K562 (cell line): ENCODE measurements around the gene AZU1. TPM values are rescaled to one million over a fixed set of nuclear protein-coding genes. Genes with fewer than 3 reads are reported as not detected.
A peak's percentile ranks its signal among the peaks of the same experiment; 100 is the strongest.

Source experiments
- ATAC-seq: fragments of 200-7000 bp; cut with Tn5 transposase; 3 replicates; pipeline ENCODE4 v1.9.1; 2020; ENCODE audit warnings: moderate library complexity
- BruUV-seq: library from RNA; stranded (reverse); fragments of 400-500 nt; replicated peaks from 2 replicates; lab custom pipeline; 2021; lab: Mats Ljungman, UMichigan
- CTCF ChIA-PET: fragments of 300-600 bp; formaldehyde crosslinking; extraction: SDS; loops from one replicate; lab custom pipeline; 2021; ENCODE audit warnings: low intra/inter-chr PET ratio; lab: Yijun Ruan, JAX
- POLR2A ChIA-PET: fragments of 300-600, 350-650 bp; sonication (Branson Sonifier 250); formaldehyde crosslinking; extraction: SDS; loops from one replicate; lab custom pipeline; 2021; ENCODE audit warnings: antibody characterized with exemption, inconsistent platforms; lab: Yijun Ruan, JAX
- DNase-seq, 4 experiments: peaks; one replicate each; pipeline versions ENCODE4 v3.0.0 to v3.0.0-alpha.2; 2011 to 2018; ENCODE audit warnings: low spot score in 3 of 4, mixed read lengths in 3 of 4; ENCODE audit errors: extremely low read depth in 1 of 4
- FAIRE-seq: peaks from 2 replicates; lab custom pipeline; 2011; peaks lifted over from hg19 to GRCh38; lab: Jason Lieb, UNC
- H2AFZ ChIP-seq: 2 replicates; pipeline ENCODE4 v1.6.0; 2011; ENCODE audit warnings: low read depth, low read length, control low read depth, inconsistent platforms
- H3K27ac ChIP-seq: fragments of 200-600 bp; 3 replicates; pipeline ENCODE4 v1.8.0; 2011; ENCODE audit warnings: low read depth, mild to moderate bottlenecking, control low read depth, inconsistent platforms, low read length, moderate library complexity, mixed read lengths; ENCODE audit errors: extremely low read depth
- H3K27me3 ChIP-seq, 2 experiments: fragments of 300-600 bp in 1 of 2; 2 replicates in 1 of 2; 3 replicates in 1 of 2; pipeline versions ENCODE4 v1.6.0 to v1.8.0; 2011; ENCODE audit warnings: inconsistent platforms in 2 of 2, low read length in 2 of 2, mild to moderate bottlenecking in 1 of 2, mixed read lengths in 1 of 2, moderate library complexity in 1 of 2; ENCODE audit not compliant: control insufficient read depth in 2 of 2, insufficient read depth in 2 of 2
- H3K36me3 ChIP-seq: fragments of 300-600 bp; 3 replicates; pipeline ENCODE4 v1.8.0; 2011; ENCODE audit warnings: mild to moderate bottlenecking, low read length, inconsistent platforms; ENCODE audit not compliant: control insufficient read depth, insufficient read depth
- H3K4me1 ChIP-seq, 2 experiments: fragments of 200-600 bp in 1 of 2; replicated peaks in 1 of 2; 2 replicates in 1 of 2; 3 replicates in 1 of 2; pipeline versions ENCODE4 v1.5.1 to v1.8.0; 2011; ENCODE audit warnings: inconsistent platforms in 2 of 2, low read length in 2 of 2, mild to moderate bottlenecking in 1 of 2, mixed read lengths in 1 of 2, moderate library complexity in 1 of 2; ENCODE audit not compliant: control insufficient read depth in 2 of 2, insufficient read depth in 2 of 2
- H3K4me2 ChIP-seq: 2 replicates; pipeline ENCODE4 v1.6.1; 2011; ENCODE audit warnings: low read length, control low read depth, inconsistent platforms, mixed read lengths; ENCODE audit not compliant: insufficient read depth
- H3K4me3 ChIP-seq: fragments of 200-600 bp; sonication (generic), shearing (Covaris generic); 2 replicates; pipeline ENCODE4 v1.5.1; 2016; ENCODE audit warnings: control low read depth, inconsistent platforms
- H3K79me2 ChIP-seq: fragments of 200-600 bp; 3 replicates; pipeline ENCODE4 v1.8.0; 2011; ENCODE audit warnings: low read length, inconsistent platforms; ENCODE audit not compliant: control insufficient read depth, insufficient read depth
- H3K9ac ChIP-seq, 2 experiments: 2 replicates each; pipeline versions ENCODE4 v1.6.0 to v1.6.1; 2011; ENCODE audit warnings: low read depth in 2 of 2, low read length in 2 of 2, control low read depth in 1 of 2, inconsistent platforms in 1 of 2, mild to moderate bottlenecking in 1 of 2, mixed read lengths in 1 of 2; ENCODE audit not compliant: insufficient read depth in 1 of 2
- H3K9me1 ChIP-seq: one replicate; pipeline ENCODE4 v1.6.0; 2011; ENCODE audit warnings: inconsistent platforms, mild to moderate bottlenecking, low read length, moderate library complexity; ENCODE audit not compliant: control insufficient read depth, insufficient read depth
- H3K9me3 ChIP-seq: replicated peaks from 2 replicates; pipeline ENCODE4 v1.5.1; 2011; ENCODE audit warnings: low read depth, low read length, inconsistent platforms; ENCODE audit not compliant: control insufficient read depth, insufficient read depth
- H4K20me1 ChIP-seq: replicated peaks from 2 replicates; pipeline ENCODE4 v1.6.1; 2011; ENCODE audit warnings: low read length, inconsistent platforms, mixed read lengths; ENCODE audit not compliant: control insufficient read depth, insufficient read depth
- ARID1B ChIP-seq: fragments of 450-650 bp; IDR thresholded peaks from 2 replicates; pipeline ENCODE4 v1.6.1; 2016; ENCODE audit warnings: antibody characterized with exemption, mild to moderate bottlenecking, inconsistent platforms
- CCNT2 ChIP-seq: IDR thresholded peaks from 2 replicates; pipeline ENCODE4 v1.6.1; 2011; ENCODE audit warnings: borderline replicate concordance, low read depth, mild to moderate bottlenecking, moderate library complexity, mixed read lengths, low read length; ENCODE audit not compliant: insufficient read length; ENCODE audit errors: extremely low read depth
- ELF2 ChIP-seq: fragments of 250-450 bp; sonication (Bioruptor Pico); IDR thresholded peaks from 2 replicates; pipeline ENCODE4 v1.5.0; 2021; ENCODE audit warnings: mild to moderate bottlenecking
- HDAC1 ChIP-seq, 2 experiments: fragments of 450-650 bp; IDR thresholded peaks; 2 replicates each; pipeline ENCODE4 v1.6.1; 2016 to 2017; ENCODE audit warnings: inconsistent platforms in 1 of 2, mild to moderate bottlenecking in 1 of 2, moderate library complexity in 1 of 2
- HES1 ChIP-seq: fragments of 450-650 bp; IDR thresholded peaks from 2 replicates; pipeline ENCODE4 v1.6.1; 2016; ENCODE audit warnings: low read depth, mild to moderate bottlenecking, moderate library complexity
- KAT2B ChIP-seq: IDR thresholded peaks from one replicate; pipeline ENCODE4 v1.6.1; 2012; ENCODE audit warnings: low read depth, mild to moderate bottlenecking, control low read depth, inconsistent platforms, low read length, moderate library complexity
- KDM1A ChIP-seq, 2 experiments: fragments of 450-650 bp; IDR thresholded peaks; 2 replicates each; pipeline ENCODE4 v1.6.1; 2016; ENCODE audit warnings: mild to moderate bottlenecking in 2 of 2
- MED1 ChIP-seq: sonication (generic); formaldehyde crosslinking; IDR thresholded peaks from 2 replicates; pipeline ENCODE4 v1.8.1; 2023; ENCODE audit warnings: missing genetic modification reagents, borderline replicate concordance
- MYC ChIP-seq, 2 experiments: fragments of 250-450 bp in 1 of 2; sonication (Bioruptor Pico) in 1 of 2; IDR thresholded peaks; 2 replicates each; pipeline versions ENCODE4 v1.5.1 to v1.6.1; 2012 to 2021; ENCODE audit warnings: low read depth in 2 of 2, borderline replicate concordance in 1 of 2, improper control_type of control experiment in 1 of 2, low read length in 1 of 2, mild to moderate bottlenecking in 1 of 2, moderate library complexity in 1 of 2
- POLR2A ChIP-seq: fragments of 450-650 bp; conservative IDR thresholded peaks from 2 replicates; pipeline ENCODE4 v1.6.1; 2016
- POLR2G ChIP-seq: fragments of 200-400 bp; formaldehyde crosslinking; IDR thresholded peaks from 2 replicates; pipeline ENCODE4 v1.6.1; 2017; ENCODE audit warnings: low read depth, mild to moderate bottlenecking, antibody characterized with exemption, low read length, moderate library complexity
- PRMT5 ChIP-seq: sonication (generic); formaldehyde crosslinking; IDR thresholded peaks from 2 replicates; pipeline ENCODE4 v1.5.0; 2020; ENCODE audit warnings: missing genetic modification reagents
- RBFOX2 ChIP-seq: fragments of 200-400 bp; formaldehyde crosslinking; IDR thresholded peaks from 2 replicates; pipeline ENCODE4 v1.6.1; 2017; ENCODE audit warnings: low read depth, mild to moderate bottlenecking, low read length, moderate library complexity
- RCOR1 ChIP-seq, 2 experiments: IDR thresholded peaks; 2 replicates each; pipeline ENCODE4 v1.6.1; 2012; ENCODE audit warnings: low read depth in 2 of 2, low read length in 2 of 2, borderline replicate concordance in 1 of 2, improper control_type of control experiment in 1 of 2
- SMAD4 ChIP-seq: fragments of 250-450 bp; sonication (Bioruptor Pico); conservative IDR thresholded peaks from 2 replicates; pipeline ENCODE4 v1.8.0; 2021; ENCODE audit warnings: inconsistent platforms, mild to moderate bottlenecking, moderate library complexity
- VEZF1 ChIP-seq: fragments of 200-800 bp; sonication (Bioruptor generic); IDR thresholded peaks from 2 replicates; pipeline ENCODE4 v1.6.1; 2017; ENCODE audit warnings: missing genetic modification characterization, missing compliant biosample characterization
- XRCC3 ChIP-seq: fragments of 450-650 bp; IDR thresholded peaks from 2 replicates; pipeline ENCODE4 v1.6.1; 2017; ENCODE audit warnings: mild to moderate bottlenecking, moderate library complexity
- ZBTB26 ChIP-seq: fragments of 450-650 bp; formaldehyde crosslinking; IDR thresholded peaks from 2 replicates; pipeline ENCODE4 v1.4.0; 2022; ENCODE audit warnings: missing genetic modification characterization
- whole genome bisulfite sequencing: fragments of 100-300 bp; shearing (Covaris generic); methylation state at CpG from one replicate; pipeline ENCODE4 v1.1.6; 2016; ENCODE audit warnings: low coverage, mixed read lengths; ENCODE audit not compliant: insufficient coverage; ENCODE audit errors: missing lambda C conversion rate; 5-methylcytosine and 5-hydroxymethylcytosine counted together
- in situ Hi-C: fragments of 300-500 bp; cut with MboI; formaldehyde crosslinking; loops from 4 replicates; pipeline ENCODE4 v1.15.0; 2018; ENCODE audit warnings: inconsistent platforms, mixed read lengths
- intact Hi-C: fragments of 100-400 bp; cut with micrococcal nuclease; formaldehyde crosslinking; loops from 2 replicates; pipeline ENCODE4 v1.14.2; 2022
- polyA plus RNA-seq, 8 experiments: library from polyadenylated mRNA; depleted of rRNA in 4 of 8; stranded (reverse) in 5 of 8; unstranded in 3 of 8; fragments of >200 nt; fragmentation: Nextera tagmentation in 2 of 8; fragmentation: Illumina TruSeq in 1 of 8; extraction: Ambion mirVana in 2 of 8; extraction: Trizol in 1 of 8; gene quantifications; 2 replicates each; pipeline versions ENCODE4 v1.2.1 to v1.2.3, GENCODE V29; 2011 to 2014; ENCODE audit warnings: inconsistent platforms in 1 of 8, missing spikeins in 1 of 8
- total RNA-seq, 7 experiments: library from RNA; depleted of rRNA in 6 of 7; stranded (reverse); fragments of >200 nt in 6 of 7; fragmentation: Illumina TruSeq in 2 of 7; extraction: Trizol in 2 of 7; gene quantifications; 2 replicates each; pipeline versions ENCODE4 v1.2.1 to v1.2.3, GENCODE V29; 2011 to 2021; ENCODE audit warnings: low replicate concordance in 1 of 7

Gene AZU1
- total and polyA plus RNA-seq, 9 of the 15 experiments (the other 6 are each of a cell fraction or from before 2014, with no cell fraction given), result 0.29 to 1.9 (median 0.59) TPM; not detected in 3

GRCh38 chr19:872266-872951 lies 44.8 kb downstream of the AZU1 start:
- H3K27ac ChIP-seq, result peak overlapping the region; percentile 66; the same call in 1 of the 3 replicates
- in situ Hi-C loops, result no loop called here
- no TSS peak for BruUV-seq
- POLR2A ChIA-PET, result interaction anchor here (2.0 kb wide), 1 partner anchor 35 kb away, joined by 7 read pairs; no protein-coding TSS in a partner anchor
- no peak overlapping the region for H2AFZ ChIP-seq
- ATAC-seq (peak; percentile 94), FAIRE-seq (peak; percentile 95), DNase-seq (peak; percentile 76 to 95 (median 81))
- no peaks in the 10 kb centered on the region for H3K9me1 ChIP-seq
- CTCF ChIA-PET, result no interaction called here
- H3K4me1 ChIP-seq, result peaks cover 16 to 74% of the 10 kb centered on the region in 2 experiments
- no peaks in the 10 kb centered on the region; the same call in 1 of the 2 replicates for H4K20me1 ChIP-seq
- H3K4me3 ChIP-seq, result 0 out of 2 replicates have a peak overlapping the region, but pooled peaks have one; percentile 8
- no peaks in the 10 kb centered on the region for H3K79me2 ChIP-seq
- H3K9ac ChIP-seq, result 0 out of 4 replicates have a peak overlapping the region, but pooled peaks of 1 of the 2 experiments have one; percentile 36
- no peaks in the 10 kb centered on the region for H3K27me3 ChIP-seq
- H3K4me2 ChIP-seq, result no peak overlapping the region
- no peaks in the 10 kb centered on the region for H3K9me3 ChIP-seq
- WGBS, result 31% methylated on average over 19 of the region's 27 CpGs
- H3K36me3 ChIP-seq, result peaks cover 83% of the 10 kb centered on the region; the same call in 2 of the 3 replicates
- intact Hi-C loops, result no loop called here
- TF ChIP-seq KAT2B (no peak), POLR2G (peak; percentile 70), CCNT2 (peak; percentile 14), SMAD4 (CRISPR knock-in tag) (no peak), XRCC3 (no peak), HDAC1 (IDR thresholded peaks at IDR 0.05) (0 out of 4 replicates have a peak, but pooled peaks of 1 of the 2 experiments have one; percentile 53), POLR2A (peak; percentile 41; the same call in 1 of the 2 replicates), HES1 (no peak), VEZF1 (peak; percentile 83), ZBTB26 (no peak), RCOR1 (IDR thresholded peaks at IDR 0.05; ENCODE audit: borderline replicate concordance in 1 of 2, low read depth in 2 of 2, low read length in 2 of 2) (0 out of 4 replicates have a peak, but pooled peaks of 1 of the 2 experiments have one; percentile 5), PRMT5 (CRISPR knock-in tag) (no peak), ARID1B (0 out of 2 replicates have a peak, but pooled peaks have one; percentile 18), ELF2 (CRISPR knock-in tag) (no peak), RBFOX2 (peak; percentile 59), MED1 (CRISPR knock-in tag) (no peak), KDM1A (IDR thresholded peaks at IDR 0.05) (peak in 1 of 2 experiments; percentile 79; a peak in 3 of 4 replicates), MYC (IDR thresholded peaks at IDR 0.05; ENCODE audit: low read depth, low read length) (no peak), MYC (CRISPR knock-in tag; IDR thresholded peaks at IDR 0.05; ENCODE audit: borderline replicate concordance, low read depth) (0 out of 2 replicates have a peak, but pooled peaks have one; percentile 30)
